T-cell (primary cell): ENCODE data around the gene CALD1. TPM values are rescaled to one million over a fixed set of nuclear protein-coding genes. Genes with fewer than 3 reads are reported as not detected.

Experiments used
- ATAC-seq, 4 experiments: fragments of 200-7000 bp in 3 of 4; fragments of 150-1000 bp in 1 of 4; cut with Tn5 transposase; replicated peaks in 1 of 4; 1 replicate in 3 of 4; 2 replicates in 1 of 4; pipeline ENCODE4 v1.10.0; 2021; ENCODE audit warnings: moderate library complexity in 3 of 4, mild to moderate bottlenecking in 2 of 4, moderate number of reproducible peaks in 1 of 4
- CTCF ChIA-PET, 2 donors: fragments of 300-600 bp; sonication (Branson Sonifier 250); formaldehyde crosslinking; loops; one replicate each; lab custom pipeline; 2022; ENCODE audit warnings: antibody characterized with exemption in 2 of 2; lab: Charles Lee
- POLR2A ChIA-PET, 2 donors: fragments of 300-600 bp; sonication (Branson Sonifier 250); formaldehyde crosslinking; loops; one replicate each; lab custom pipeline; 2022; ENCODE audit warnings: antibody characterized with exemption in 2 of 2; lab: Charles Lee
- DNase-seq, 35 experiments: peaks; one replicate each; pipeline versions ENCODE4 v3.0.0 to v3.0.0-alpha.2; 2013 to 2023
- H3K27ac ChIP-seq: one replicate; pipeline ENCODE4 v1.5.1; 2013; ENCODE audit warnings: low read length
- H3K27me3 ChIP-seq, 2 experiments: replicated peaks in 1 of 2; 1 replicate in 1 of 2; 2 replicates in 1 of 2; pipeline versions ENCODE4 v1.6.1 to v1.7.0; 2013; ENCODE audit warnings: low read length in 1 of 2, mixed read lengths in 1 of 2; ENCODE audit not compliant: control insufficient read depth in 2 of 2, insufficient read depth in 2 of 2; ENCODE audit errors: extremely low read depth in 1 of 2
- H3K36me3 ChIP-seq, 2 donors: 1 replicate in 1 of 2; 2 replicates in 1 of 2; pipeline versions ENCODE4 v1.6.1 to v1.7.0; 2013; ENCODE audit warnings: low read length in 1 of 2; ENCODE audit not compliant: control insufficient read depth in 2 of 2, insufficient read depth in 1 of 2; ENCODE audit errors: extremely low read depth in 1 of 2
- H3K4me1 ChIP-seq, 2 experiments: 1 replicate in 1 of 2; 2 replicates in 1 of 2; pipeline versions ENCODE4 v1.6.1 to v1.7.0; 2013; ENCODE audit warnings: low read length in 2 of 2, mixed read lengths in 1 of 2; ENCODE audit not compliant: insufficient read depth in 2 of 2, control insufficient read depth in 1 of 2; ENCODE audit errors: extremely low read depth in 1 of 2
- H3K4me3 ChIP-seq, 2 donors: 1 replicate in 1 of 2; 2 replicates in 1 of 2; pipeline versions ENCODE4 v1.5.1 to v1.7.0; 2013; ENCODE audit warnings: mild to moderate bottlenecking in 2 of 2, low read length in 1 of 2, moderate library complexity in 1 of 2; ENCODE audit not compliant: control insufficient read depth in 1 of 2; ENCODE audit errors: extremely low read depth in 1 of 2
- H3K9me3 ChIP-seq: 2 replicates; pipeline ENCODE4 v1.7.0; 2013
- H3K27ac Mint-ChIP-seq, 2 donors: one replicate each; pipeline ENCODE4 v1.8.0; 2020 to 2021; ENCODE audit warnings: mild to moderate bottlenecking in 2 of 2, mixed read lengths in 2 of 2
- H3K27me3 Mint-ChIP-seq, 2 donors: one replicate each; pipeline ENCODE4 v1.8.0; 2021 to 2022; ENCODE audit warnings: mixed read lengths in 2 of 2
- H3K36me3 Mint-ChIP-seq: one replicate; pipeline ENCODE4 v1.8.0; 2021; ENCODE audit warnings: mixed read lengths
- H3K4me1 Mint-ChIP-seq, 3 donors: one replicate each; pipeline ENCODE4 v1.8.0; 2020 to 2022; ENCODE audit warnings: mixed read lengths in 3 of 3, mild to moderate bottlenecking in 1 of 3
- H3K4me3 Mint-ChIP-seq, 3 donors: one replicate each; pipeline ENCODE4 v1.8.0; 2020 to 2022; ENCODE audit warnings: mild to moderate bottlenecking in 3 of 3, mixed read lengths in 3 of 3, moderate library complexity in 3 of 3
- H3K9me3 Mint-ChIP-seq, 3 donors: one replicate each; pipeline ENCODE4 v1.8.0; 2020 to 2022; ENCODE audit warnings: mixed read lengths in 3 of 3
- WGBS: methylation state at CpG from one replicate; pipeline ENCODE4 v1.1.5; 2013; ENCODE audit warnings: missing lambda C conversion rate; ENCODE audit not compliant: insufficient coverage; 5-methylcytosine and 5-hydroxymethylcytosine counted together
- total RNA-seq, 35 experiments: library from RNA in 6 of 35; stranded (reverse) in 6 of 35; fragments of 120-200 nt in 1 of 35; gene quantifications; one replicate each; pipeline versions ENCODE4 v1.2.1 to v1.2.4 and lab custom pipeline; 2013 to 2026

Gene CALD1
- total RNA-seq, 5 donors from 2014 or later (not counting 1 experiment from before 2014, with no cell fraction given), result 0.95 to 2.4 (median 1.4) TPM; not detected in 1

DNA sequence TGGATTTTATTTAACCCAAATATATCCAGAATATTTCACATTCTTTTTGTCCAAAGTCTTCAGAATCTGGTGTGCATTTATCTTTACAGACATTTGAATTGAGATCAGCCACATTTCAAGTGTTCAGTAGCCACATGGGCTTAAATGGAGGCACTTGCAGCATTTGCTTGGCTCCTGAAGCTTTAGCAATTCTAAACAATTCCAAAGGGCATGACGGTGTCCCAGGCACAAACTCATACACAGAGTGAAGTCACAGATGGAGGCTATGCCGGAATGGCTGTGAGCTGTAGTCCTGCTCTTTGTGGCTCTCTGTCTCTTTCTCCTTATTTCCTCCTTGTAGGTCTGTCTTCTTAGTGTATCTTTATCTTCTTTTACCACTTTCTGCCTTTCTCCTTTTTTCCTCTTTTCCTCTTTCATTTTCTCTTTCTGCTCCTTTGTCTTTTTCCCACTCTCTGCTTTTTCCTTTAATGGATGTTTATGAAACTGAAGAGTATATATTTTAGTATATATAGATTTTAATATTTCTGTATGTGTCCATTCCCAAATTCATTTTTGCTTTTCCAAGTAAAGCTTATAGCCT, 214.5 kb downstream of the CALD1 start:
- Histone ChIP-seq H3K36me3 (peaks cover 0 to 4% of the 10 kb centered on the region in 2 donors), H3K4me3 (no peak overlapping the region), H3K9me3 (no peaks in the 10 kb centered on the region), H3K27me3 (no peaks in the 10 kb centered on the region), H3K4me1 (peaks cover 19 to 49% of the 10 kb centered on the region in 2 experiments), H3K27ac (no peak overlapping the region)
- CTCF ChIA-PET, result no interaction called here
- Mint-ChIP-seq H3K36me3 (peaks cover 36% of the 10 kb centered on the region), H3K9me3 (no peaks in the 10 kb centered on the region), H3K27ac (peak overlapping the region in 1 of 2 donors; percentile 75), H3K4me1 (peaks cover 76 to 81% (median 77%) of the 10 kb centered on the region in 3 donors), H3K27me3 (no peaks in the 10 kb centered on the region), H3K4me3 (peak overlapping the region in 1 of 3 donors; percentile 65)
- ATAC-seq (no peak), DNase-seq (no peak)
- POLR2A ChIA-PET, result interaction anchor here in 1 of 2 donors (0.6 kb wide), 1 partner anchor 300 kb away, joined by 3 read pairs; no protein-coding TSS in a partner anchor
- WGBS, result 100% methylated on average over 1 of the region's 2 CpGs

GRCh38 chr7:134995239-134996096, 216.0 kb downstream of the CALD1 start:
- 70% methylated on average over 2 of the region's 6 CpGs for WGBS
- Mint-ChIP-seq H3K4me3 (peak overlapping the region; percentile 14 to 65 (median 18)), H3K27ac (peak overlapping the region; percentile 88 to 93), H3K27me3 (no peaks in the 10 kb centered on the region), H3K9me3 (no peaks in the 10 kb centered on the region), H3K4me1 (peaks cover 66 to 70% (median 68%) of the 10 kb centered on the region in 3 donors), H3K36me3 (peaks cover 35% of the 10 kb centered on the region)
- Histone ChIP-seq H3K27me3 (no peaks in the 10 kb centered on the region), H3K36me3 (peaks cover 0 to 4% of the 10 kb centered on the region in 2 donors), H3K9me3 (no peaks in the 10 kb centered on the region), H3K27ac (peak overlapping the region; percentile 63), H3K4me3 (peak overlapping the region in 1 of 2 donors; percentile 7), H3K4me1 (peaks cover 19 to 43% of the 10 kb centered on the region in 2 experiments)
- CTCF ChIA-PET, result interaction anchor here in 1 of 2 donors (1.0 to 1.2 kb wide), 2 partner anchors 9 to 10 kb away, joined by 3 to 5 read pairs; partner anchors contain the start of gene AGBL3
- ATAC-seq (peak; percentile 47 to 86 (median 54)), DNase-seq (peak in 16 of 35 experiments; percentile 3 to 67 (median 22))
- POLR2A ChIA-PET, result interaction anchor here in 1 of 2 donors (1.2 kb wide), 1 partner anchor 152 kb away, joined by 3 read pairs; the partner anchor contains the start of gene TMEM140

GRCh38 chr7:134996097-134996550, 216.7 kb downstream of the CALD1 start:
- ChIA-PET CTCF (interaction anchor here in 1 of 2 donors (1.0 kb wide), 1 partner anchor 10 kb away, joined by 5 read pairs; the partner anchor contains the start of gene AGBL3), POLR2A (interaction anchor here in 1 of 2 donors (1.2 kb wide), 1 partner anchor 152 kb away, joined by 3 read pairs; the partner anchor contains the start of gene TMEM140)
- H3K27ac ChIP-seq, result peak overlapping the region; percentile 63
- H3K9me3 Mint-ChIP-seq, result no peaks in the 10 kb centered on the region
- no peaks in the 10 kb centered on the region for H3K27me3 Mint-ChIP-seq
- peak overlapping the region in 1 of 3 donors; percentile 65 for H3K4me3 Mint-ChIP-seq
- no peak overlapping the region for H3K4me3 ChIP-seq
- DNase-seq (peak in 15 of 35 experiments; percentile 2 to 45 (median 19)), ATAC-seq (peak; percentile 48 to 67 (median 62))
- peaks cover 37% of the 10 kb centered on the region for H3K36me3 Mint-ChIP-seq
- 60% methylated on average over 1 of the region's 2 CpGs for WGBS
- peaks cover 0 to 4% of the 10 kb centered on the region in 2 donors for H3K36me3 ChIP-seq
- no peaks in the 10 kb centered on the region for H3K27me3 ChIP-seq
- H3K9me3 ChIP-seq, result no peaks in the 10 kb centered on the region
- peaks cover 19 to 41% of the 10 kb centered on the region in 2 experiments for H3K4me1 ChIP-seq
- peak overlapping the region; percentile 88 to 93 for H3K27ac Mint-ChIP-seq
- peaks cover 60 to 64% (median 62%) of the 10 kb centered on the region in 3 donors for H3K4me1 Mint-ChIP-seq

DNA sequence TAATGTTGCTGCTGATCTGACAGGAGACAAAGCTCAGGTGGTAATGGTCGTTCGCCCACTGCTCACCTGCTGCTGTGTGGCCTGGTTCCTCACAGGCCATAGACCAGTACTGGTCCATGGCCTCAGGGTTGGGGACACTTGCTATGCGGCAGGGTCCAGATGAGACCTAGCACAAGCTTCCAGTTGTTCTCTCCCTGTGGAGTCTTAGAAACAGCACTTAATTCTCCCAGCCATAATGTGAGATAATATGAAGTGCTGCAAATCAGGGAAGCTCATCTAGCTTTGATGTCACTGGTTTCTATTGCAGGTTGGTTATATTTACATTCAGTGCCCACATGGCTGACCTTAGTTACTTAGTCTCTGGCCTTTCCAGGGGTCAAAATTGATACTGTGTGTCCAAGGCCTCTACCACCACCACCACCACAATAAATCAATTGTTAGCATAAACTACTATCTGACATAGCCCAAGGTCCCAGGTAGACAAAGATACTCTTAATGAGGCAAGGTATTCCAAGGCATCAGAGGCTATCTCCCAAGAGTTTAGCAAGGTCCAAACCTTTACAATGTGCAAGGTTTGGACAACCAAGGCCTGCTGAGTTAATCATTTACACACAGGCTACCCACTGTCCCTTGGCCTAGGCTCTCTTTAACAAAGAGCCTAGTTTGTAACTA, 217.9 kb downstream of the CALD1 start:
- CTCF ChIA-PET, result interaction anchor here (0.6 to 0.8 kb wide), 4 partner anchors 9 to 142 kb away, joined by 3 to 4 read pairs (median 4); partner anchors contain the start of gene AGBL3 (in 1 of the 2)
- H3K4me1 Mint-ChIP-seq, result peaks cover 49 to 52% (median 50%) of the 10 kb centered on the region in 3 donors
- H3K4me3 Mint-ChIP-seq, result no peak overlapping the region
- POLR2A ChIA-PET, result no interaction called here
- peaks cover 17 to 34% of the 10 kb centered on the region in 2 experiments for H3K4me1 ChIP-seq
- H3K27ac Mint-ChIP-seq, result peak overlapping the region; percentile 88 to 93
- H3K27me3 ChIP-seq, result no peaks in the 10 kb centered on the region
- WGBS, result 100% methylated on average over 2 of the region's 3 CpGs
- peaks cover 42% of the 10 kb centered on the region for H3K36me3 Mint-ChIP-seq
- H3K9me3 ChIP-seq, result no peaks in the 10 kb centered on the region
- ATAC-seq (no peak), DNase-seq (no peak)
- H3K27me3 Mint-ChIP-seq, result no peaks in the 10 kb centered on the region
- no peaks in the 10 kb centered on the region for H3K9me3 Mint-ChIP-seq
- H3K36me3 ChIP-seq, result peaks cover 0 to 4% of the 10 kb centered on the region in 2 donors
- no peak overlapping the region for H3K27ac ChIP-seq
- no peak overlapping the region for H3K4me3 ChIP-seq

- Histone ChIP-seq H3K9me3 (no peaks in the 10 kb centered on the region), H3K4me1 (peaks cover 14 to 25% of the 10 kb centered on the region in 2 experiments), H3K4me3 (no peak overlapping the region), H3K27me3 (no peaks in the 10 kb centered on the region), H3K27ac (no peak overlapping the region), H3K36me3 (no peaks in the 10 kb centered on the region)
- H3K4me1 Mint-ChIP-seq, result peaks cover 32 to 36% (median 33%) of the 10 kb centered on the region in 3 donors
- DNase-seq, result no peak
- H3K27ac Mint-ChIP-seq, result peak overlapping the region; percentile 7 to 9
- POLR2A ChIA-PET, result no interaction called here
- no peak overlapping the region for H3K4me3 Mint-ChIP-seq
- ATAC-seq, result no peak
- peaks cover 39% of the 10 kb centered on the region for H3K36me3 Mint-ChIP-seq
- no peaks in the 10 kb centered on the region for H3K9me3 Mint-ChIP-seq
- CTCF ChIA-PET, result no interaction called here
- H3K27me3 Mint-ChIP-seq, result no peaks in the 10 kb centered on the region
- no CpG with 5 or more reads among the region's 3 CpGs for WGBS
Observed at GRCh38 chr7:134999136-134999535, 219.7 kb downstream of the CALD1 start.
